ENCODE results near the gene IQCN. TPM values are rescaled to one million over a fixed set of nuclear protein-coding genes. Genes with fewer than 3 reads are reported as not detected.

IQCN gene
- total RNA-seq, 1 donor from 2014 or later = 4.9 TPM

- H3K4me3 ChIP-seq = no peak overlapping the region
- H3K27ac ChIP-seq = no peak overlapping the region
- DNase-seq = no peak
- ATAC-seq = no peak
- H3K36me3 ChIP-seq = peaks cover 44% of the 10 kb centered on the region
- no peaks in the 10 kb centered on the region for H3K9me3 ChIP-seq
- H3K4me1 ChIP-seq = peaks cover 16% of the 10 kb centered on the region
- no peak for TF ChIP-seq CTCF (IDR thresholded peaks at IDR 0.05)
- intact Hi-C loops (cut with DNase I) = no loop called here
- no peaks in the 10 kb centered on the region for H3K27me3 ChIP-seq
Measured at GRCh38 chr19:18310966-18311365, 36.7 kb upstream of the IQCN start.

GRCh38 chr19:18310118-18310909 is 36.1 kb upstream of the IQCN start:
- H3K36me3 ChIP-seq = peaks cover 39% of the 10 kb centered on the region
- no peak for TF ChIP-seq CTCF (IDR thresholded peaks at IDR 0.05)
- no peak overlapping the region for H3K4me3 ChIP-seq
- no peak overlapping the region for H3K27ac ChIP-seq
- H3K4me1 ChIP-seq = peaks cover 20% of the 10 kb centered on the region
- H3K27me3 ChIP-seq = no peaks in the 10 kb centered on the region
- no peaks in the 10 kb centered on the region for H3K9me3 ChIP-seq
- ATAC-seq = no peak
- intact Hi-C loops (cut with DNase I) = no loop called here
- no peak for DNase-seq

- H3K27me3 ChIP-seq = no peaks in the 10 kb centered on the region
- H3K4me1 ChIP-seq = peaks cover 25% of the 10 kb centered on the region
- intact Hi-C loops (cut with DNase I) = no loop called here
- no peak for ATAC-seq
- no peak overlapping the region for H3K27ac ChIP-seq
- H3K9me3 ChIP-seq = no peaks in the 10 kb centered on the region
- peaks cover 36% of the 10 kb centered on the region for H3K36me3 ChIP-seq
- no peak for DNase-seq
- TF ChIP-seq CTCF (IDR thresholded peaks at IDR 0.05) = no peak
- no peak overlapping the region for H3K4me3 ChIP-seq
Measured at GRCh38 chr19:18309525-18310064, 35.3 kb upstream of the IQCN start.

- no peak for DNase-seq
Measured at GRCh38 chr19:18308948-18309325, 34.7 kb upstream of the IQCN start.

More at GRCh38 chr19:18308948-18309325, 34.7 kb upstream of the IQCN start:
- H3K36me3 ChIP-seq = peaks cover 32% of the 10 kb centered on the region
- no peak overlapping the region for H3K27ac ChIP-seq
- ATAC-seq = no peak
- H3K27me3 ChIP-seq = no peaks in the 10 kb centered on the region
- H3K4me3 ChIP-seq = no peak overlapping the region
- H3K9me3 ChIP-seq = no peaks in the 10 kb centered on the region
- intact Hi-C loops (cut with DNase I) = no loop called here
- peaks cover 31% of the 10 kb centered on the region for H3K4me1 ChIP-seq
- TF ChIP-seq CTCF (IDR thresholded peaks at IDR 0.05) = no peak

All from upper lobe of right lung (tissue), 1 donor.